Measurements from ENCODE around the gene MICAL3.
"Not testable (repeated sequence)": the region's sequence is repeated elsewhere in the genome, so short reads cannot be mapped to it uniquely, and the experiment has no call there.

Gene MICAL3

GRCh38 chr22:18024276-18024939 lies at the start of gene MICAL3:
Gene MICAL3, minus strand, starts transcription at chr22:18024561. Its CDS starts 117,749 bp downstream, at chr22:17906812.
- peak; percentile 89 for DNase-seq

- DNase-seq = not testable (repeated sequence)
Measured at GRCh38 chr22:18073927-18074326, 49.6 kb upstream of the MICAL3 start.

GRCh38 chr22:18073467-18073866 lies 49.1 kb upstream of the MICAL3 start:
- DNase-seq = no peak

- no peak for DNase-seq
Measured at GRCh38 chr22:18071968-18072310, 47.6 kb upstream of the MICAL3 start.

GRCh38 chr22:18071307-18071967 lies 47.1 kb upstream of the MICAL3 start:
- not testable (repeated sequence) for DNase-seq

GRCh38 chr22:18070556-18071306 lies 46.4 kb upstream of the MICAL3 start:
- DNase-seq = no peak

GRCh38 chr22:18070041-18070440 lies 45.7 kb upstream of the MICAL3 start:
- DNase-seq = no peak

- DNase-seq = no peak
Measured at GRCh38 chr22:18069041-18069440, 44.7 kb upstream of the MICAL3 start.

GRCh38 chr22:18068381-18068988 lies 44.1 kb upstream of the MICAL3 start:
- no peak for DNase-seq

- no peak for DNase-seq
Measured at GRCh38 chr22:18067548-18068341, 43.4 kb upstream of the MICAL3 start.

GRCh38 chr22:18067121-18067520 lies 42.8 kb upstream of the MICAL3 start:
- DNase-seq = no peak

GRCh38 chr22:18066181-18066859 lies 42.0 kb upstream of the MICAL3 start:
- no peak for DNase-seq

GRCh38 chr22:18065256-18065655 lies 40.9 kb upstream of the MICAL3 start:
- DNase-seq = no peak

- no peak for DNase-seq
Measured at GRCh38 chr22:18064636-18065035, 40.3 kb upstream of the MICAL3 start.

- DNase-seq = not testable (repeated sequence)
Measured at GRCh38 chr22:18063715-18064114, 39.4 kb upstream of the MICAL3 start.

- no peak for DNase-seq
Measured at GRCh38 chr22:18063306-18063705, 38.9 kb upstream of the MICAL3 start.

- DNase-seq = no peak
Measured at GRCh38 chr22:18062421-18062820, 38.1 kb upstream of the MICAL3 start.

- DNase-seq = peak; percentile 46
Measured at GRCh38 chr22:18060646-18061620, 36.6 kb upstream of the MICAL3 start.

- DNase-seq = no peak
Measured at GRCh38 chr22:18059991-18060390, 35.6 kb upstream of the MICAL3 start.

GRCh38 chr22:18059473-18059872 lies 35.1 kb upstream of the MICAL3 start:
- DNase-seq = no peak

- no peak for DNase-seq
Measured at GRCh38 chr22:18059094-18059417, 34.7 kb upstream of the MICAL3 start.
